ENCODE data around the gene NRAP.

NRAP gene

GRCh38 chr10:113581092-113581491 lies 82.7 kb downstream of the NRAP start:
- no peak for DNase-seq (ENCODE audit: low read depth, low spot score)
- H3K4me3 ChIP-seq (ENCODE audit: low read depth, low read length), result no peak overlapping the region
- CTCF ChIA-PET, result no interaction called here
- POLR2A ChIA-PET, result no interaction called here
- no peak for TF ChIP-seq CTCF (IDR thresholded peaks at IDR 0.05; ENCODE audit: insufficient read depth, low read length, missing control alignments)

GRCh38 chr10:113578773-113579172 lies 85.1 kb downstream of the NRAP start:
- no peak for TF ChIP-seq CTCF (IDR thresholded peaks at IDR 0.05; ENCODE audit: insufficient read depth, low read length, missing control alignments)
- no peak overlapping the region for H3K4me3 ChIP-seq (ENCODE audit: low read depth, low read length)
- POLR2A ChIA-PET, result no interaction called here
- CTCF ChIA-PET, result interaction anchor here (1.2 kb wide), 1 partner anchor 37 kb away, joined by 3 read pairs; no protein-coding TSS in a partner anchor
- DNase-seq (ENCODE audit: low read depth, low spot score), result no peak

- ChIA-PET CTCF (interaction anchor here (1.2 kb wide), 1 partner anchor 13 kb away, joined by 3 read pairs; no protein-coding TSS in a partner anchor), POLR2A (no interaction called here)
- H3K4me3 ChIP-seq (ENCODE audit: low read depth, low read length), result no peak overlapping the region
- no peak for TF ChIP-seq CTCF (IDR thresholded peaks at IDR 0.05; ENCODE audit: insufficient read depth, low read length, missing control alignments)
- no peak for DNase-seq (ENCODE audit: low read depth, low spot score)
These were observed 87.0 kb downstream of the NRAP start for GRCh38 chr10:113576852-113577251.

- TF ChIP-seq CTCF (IDR thresholded peaks at IDR 0.05; ENCODE audit: insufficient read depth, low read length, missing control alignments), result no peak
- H3K4me3 ChIP-seq (ENCODE audit: low read depth, low read length), result no peak overlapping the region
- ChIA-PET CTCF (interaction anchor here (2.6 kb wide), 1 partner anchor 10 kb away, joined by 11 read pairs; no protein-coding TSS in a partner anchor), POLR2A (no interaction called here)
- DNase-seq (ENCODE audit: low read depth, low spot score), result no peak
These were observed 90.5 kb downstream of the NRAP start for GRCh38 chr10:113573368-113573767.

GRCh38 chr10:113572520-113573290 lies 91.1 kb downstream of the NRAP start:
- TF ChIP-seq CTCF (IDR thresholded peaks at IDR 0.05; ENCODE audit: insufficient read depth, low read length, missing control alignments), result no peak
- CTCF ChIA-PET, result interaction anchor here (2.6 kb wide), 1 partner anchor 9 kb away, joined by 11 read pairs; no protein-coding TSS in a partner anchor
- POLR2A ChIA-PET, result no interaction called here
- DNase-seq (ENCODE audit: low read depth, low spot score), result no peak
- no peak overlapping the region for H3K4me3 ChIP-seq (ENCODE audit: low read depth, low read length)

- ChIA-PET POLR2A (no interaction called here), CTCF (no interaction called here)
- TF ChIP-seq CTCF (IDR thresholded peaks at IDR 0.05; ENCODE audit: insufficient read depth, low read length, missing control alignments), result no peak
- H3K4me3 ChIP-seq (ENCODE audit: low read depth, low read length), result no peak overlapping the region
- no peak for DNase-seq (ENCODE audit: low read depth, low spot score)
These were observed 94.3 kb downstream of the NRAP start for GRCh38 chr10:113569576-113569975.
